ENCODE measurements around the gene MICAL2.

The MICAL2 gene

GRCh38 chr11:12278766-12279671, 168.6 kb downstream of the MICAL2 start:
- DNase-seq: no peak

- no peak for DNase-seq
Observed at GRCh38 chr11:12279672-12280108, 169.3 kb downstream of the MICAL2 start.

- DNase-seq: no peak
Observed at GRCh38 chr11:12280199-12280837, 169.9 kb downstream of the MICAL2 start.

- no peak for DNase-seq
Observed at GRCh38 chr11:12280838-12281565, 170.6 kb downstream of the MICAL2 start.

GRCh38 chr11:12281571-12282478, 171.4 kb downstream of the MICAL2 start:
- DNase-seq: peak; percentile 81

GRCh38 chr11:12282676-12283075, 172.3 kb downstream of the MICAL2 start:
- DNase-seq: no peak

- no peak for DNase-seq
Observed at GRCh38 chr11:12284316-12285050, 174.1 kb downstream of the MICAL2 start.

GRCh38 chr11:12285106-12285505, 174.7 kb downstream of the MICAL2 start:
- no peak for DNase-seq

- DNase-seq: no peak
Observed at GRCh38 chr11:12285811-12286222, 175.4 kb downstream of the MICAL2 start.

- DNase-seq: no peak
Observed at GRCh38 chr11:12286606-12287005, 176.2 kb downstream of the MICAL2 start.

- DNase-seq: peak; percentile 96
Observed at GRCh38 chr11:12287009-12287373, 176.6 kb downstream of the MICAL2 start.

GRCh38 chr11:12287374-12288211, 177.2 kb downstream of the MICAL2 start:
- peak; percentile 93 for DNase-seq

GRCh38 chr11:12288212-12288930, 178.0 kb downstream of the MICAL2 start:
- peak; percentile 87 for DNase-seq

GRCh38 chr11:12288931-12289666, 178.7 kb downstream of the MICAL2 start:
- DNase-seq: no peak

- no peak for DNase-seq
Observed at GRCh38 chr11:12289667-12290476, 179.5 kb downstream of the MICAL2 start.

- no peak for DNase-seq
Observed at GRCh38 chr11:12290477-12290922, 180.1 kb downstream of the MICAL2 start.

- no peak for DNase-seq
Observed at GRCh38 chr11:12291313-12291712, 180.9 kb downstream of the MICAL2 start.

GRCh38 chr11:12291766-12292165, 181.4 kb downstream of the MICAL2 start:
- DNase-seq: no peak

Measured in kidney glomerular epithelial cell (primary cell).